ENCODE results near the gene GLYATL3. TPM values are rescaled to one million over a fixed set of nuclear protein-coding genes. Genes with fewer than 3 reads are reported as not detected.
"Not testable (repeated sequence)": the region's sequence is repeated elsewhere in the genome, so short reads cannot be mapped to it uniquely, and the experiment has no call there.

Gene GLYATL3
- not detected for total RNA-seq

GRCh38 chr6:49499623-49500022 lies at the start of gene GLYATL3:
GLYATL3 (plus strand) TSS chr6:49499923; CDS start chr6:49511991, 12,068 bp downstream.
- ATAC-seq (replicated peaks) = no peak
- Mint-ChIP-seq H3K9me3 (no peaks in the 10 kb centered on the region), H3K36me3 (ENCODE audit: low read depth) (no peaks in the 10 kb centered on the region), H3K4me1 (no peaks in the 10 kb centered on the region), H3K4me3 (no peak within 1 kb of the TSS), H3K27me3 (no peaks in the 10 kb centered on the region), H3K27ac (no peak within 1 kb of the TSS)

- H3K27ac Mint-ChIP-seq = no peak overlapping the region
- no peak for ATAC-seq (replicated peaks)
- no peak overlapping the region for H3K4me3 Mint-ChIP-seq
- no peaks in the 10 kb centered on the region for H3K4me1 Mint-ChIP-seq
- H3K9me3 Mint-ChIP-seq = no peaks in the 10 kb centered on the region
- H3K36me3 Mint-ChIP-seq (ENCODE audit: low read depth) = peaks cover 80% of the 10 kb centered on the region
- H3K27me3 Mint-ChIP-seq = no peaks in the 10 kb centered on the region
Measured at GRCh38 chr6:49453221-49453620, 46.5 kb upstream of the GLYATL3 start.

GRCh38 chr6:49454787-49455709 lies 44.7 kb upstream of the GLYATL3 start:
- no peak overlapping the region for H3K4me3 Mint-ChIP-seq
- peaks cover 6% of the 10 kb centered on the region for H3K4me1 Mint-ChIP-seq
- no peak for ATAC-seq (replicated peaks)
- H3K27ac Mint-ChIP-seq = no peak overlapping the region
- H3K27me3 Mint-ChIP-seq = no peaks in the 10 kb centered on the region
- no peaks in the 10 kb centered on the region for H3K9me3 Mint-ChIP-seq
- H3K36me3 Mint-ChIP-seq (ENCODE audit: low read depth) = peaks cover 80% of the 10 kb centered on the region

- H3K27ac Mint-ChIP-seq = no peak overlapping the region
- H3K4me1 Mint-ChIP-seq = peaks cover 13% of the 10 kb centered on the region
- H3K4me3 Mint-ChIP-seq = no peak overlapping the region
- H3K36me3 Mint-ChIP-seq (ENCODE audit: low read depth) = peaks cover 62% of the 10 kb centered on the region
- H3K9me3 Mint-ChIP-seq = no peaks in the 10 kb centered on the region
- no peak for ATAC-seq (replicated peaks)
- H3K27me3 Mint-ChIP-seq = no peaks in the 10 kb centered on the region
Measured at GRCh38 chr6:49457771-49458170, 42.0 kb upstream of the GLYATL3 start.

- Mint-ChIP-seq H3K27me3 (no peaks in the 10 kb centered on the region), H3K36me3 (ENCODE audit: low read depth) (peaks cover 41% of the 10 kb centered on the region), H3K27ac (peak overlapping the region; percentile 93), H3K9me3 (no peaks in the 10 kb centered on the region), H3K4me3 (peak overlapping the region; percentile 95), H3K4me1 (peaks cover 24% of the 10 kb centered on the region)
- ATAC-seq (replicated peaks) = no peak
Measured at GRCh38 chr6:49462071-49462470, 37.7 kb upstream of the GLYATL3 start.

GRCh38 chr6:49462599-49462926 lies 37.2 kb upstream of the GLYATL3 start:
- Mint-ChIP-seq H3K4me3 (peak overlapping the region; percentile 95), H3K27me3 (no peaks in the 10 kb centered on the region), H3K4me1 (peaks cover 24% of the 10 kb centered on the region), H3K27ac (peak overlapping the region; percentile 93), H3K36me3 (ENCODE audit: low read depth) (peaks cover 36% of the 10 kb centered on the region), H3K9me3 (no peaks in the 10 kb centered on the region)
- peak; percentile 9 for ATAC-seq (replicated peaks)

- peak; percentile 97 for ATAC-seq (replicated peaks)
- Mint-ChIP-seq H3K27me3 (no peaks in the 10 kb centered on the region), H3K27ac (peak within 1 kb of the TSS; percentile 93), H3K36me3 (ENCODE audit: low read depth) (peaks cover 31% of the 10 kb centered on the region), H3K4me1 (peaks cover 24% of the 10 kb centered on the region), H3K9me3 (no peaks in the 10 kb centered on the region), H3K4me3 (peak within 1 kb of the TSS; percentile 95)
Measured at GRCh38 chr6:49462927-49463611, 36.7 kb upstream of the GLYATL3 start, which contains the start of the genes CENPQ and MMUT. CENPQ (plus strand) TSS chr6:49463370; CDS start chr6:49470177, 6,807 bp downstream. MMUT (minus strand) TSS chr6:49463253; CDS start chr6:49459466, 3,787 bp downstream.

GRCh38 chr6:49463612-49463967 lies 36.1 kb upstream of the GLYATL3 start:
- no peaks in the 10 kb centered on the region for H3K9me3 Mint-ChIP-seq
- peak overlapping the region; percentile 95 for H3K4me3 Mint-ChIP-seq
- H3K27me3 Mint-ChIP-seq = no peaks in the 10 kb centered on the region
- peaks cover 26% of the 10 kb centered on the region for H3K36me3 Mint-ChIP-seq (ENCODE audit: low read depth)
- peaks cover 24% of the 10 kb centered on the region for H3K4me1 Mint-ChIP-seq
- peak overlapping the region; percentile 93 for H3K27ac Mint-ChIP-seq
- peak; percentile 6 for ATAC-seq (replicated peaks)

GRCh38 chr6:49464691-49465090 lies 35.0 kb upstream of the GLYATL3 start:
- peaks cover 18% of the 10 kb centered on the region for H3K4me1 Mint-ChIP-seq
- peaks cover 20% of the 10 kb centered on the region for H3K36me3 Mint-ChIP-seq (ENCODE audit: low read depth)
- H3K9me3 Mint-ChIP-seq = no peaks in the 10 kb centered on the region
- H3K27me3 Mint-ChIP-seq = no peaks in the 10 kb centered on the region
- peak overlapping the region; percentile 95 for H3K4me3 Mint-ChIP-seq
- no peak overlapping the region for H3K27ac Mint-ChIP-seq
- ATAC-seq (replicated peaks) = no peak

- Mint-ChIP-seq H3K4me1 (peaks cover 11% of the 10 kb centered on the region), H3K4me3 (no peak overlapping the region), H3K36me3 (ENCODE audit: low read depth) (peaks cover 38% of the 10 kb centered on the region), H3K9me3 (no peaks in the 10 kb centered on the region), H3K27me3 (no peaks in the 10 kb centered on the region), H3K27ac (no peak overlapping the region)
- ATAC-seq (replicated peaks) = no peak
Measured at GRCh38 chr6:49468042-49468441, 31.7 kb upstream of the GLYATL3 start.

- peaks cover 48% of the 10 kb centered on the region for H3K36me3 Mint-ChIP-seq (ENCODE audit: low read depth)
- not testable (repeated sequence) for H3K4me1 Mint-ChIP-seq; H3K9me3 Mint-ChIP-seq; H3K27ac Mint-ChIP-seq; H3K27me3 Mint-ChIP-seq; ATAC-seq (replicated peaks); H3K4me3 Mint-ChIP-seq
Measured at GRCh38 chr6:49476564-49476963, 23.2 kb upstream of the GLYATL3 start.

- no peak overlapping the region for H3K27ac Mint-ChIP-seq
Measured at GRCh38 chr6:49479308-49479970, 20.3 kb upstream of the GLYATL3 start.

GRCh38 chr6:49481846-49482245 lies 17.9 kb upstream of the GLYATL3 start:
- peaks cover 21% of the 10 kb centered on the region for H3K36me3 Mint-ChIP-seq (ENCODE audit: low read depth)
- not testable (repeated sequence) for H3K4me1 Mint-ChIP-seq; H3K9me3 Mint-ChIP-seq; H3K27me3 Mint-ChIP-seq; H3K4me3 Mint-ChIP-seq; ATAC-seq (replicated peaks); H3K27ac Mint-ChIP-seq

More at GRCh38 chr6:49479308-49479970, 20.3 kb upstream of the GLYATL3 start:
- no peaks in the 10 kb centered on the region for H3K9me3 Mint-ChIP-seq
- peaks cover 20% of the 10 kb centered on the region for H3K36me3 Mint-ChIP-seq (ENCODE audit: low read depth)
- no peak for ATAC-seq (replicated peaks)
- no peak overlapping the region for H3K4me3 Mint-ChIP-seq
- no peaks in the 10 kb centered on the region for H3K27me3 Mint-ChIP-seq
- peaks cover 3% of the 10 kb centered on the region for H3K4me1 Mint-ChIP-seq

- not testable (repeated sequence) for ATAC-seq (replicated peaks); H3K4me3 Mint-ChIP-seq; H3K27me3 Mint-ChIP-seq; H3K4me1 Mint-ChIP-seq; H3K27ac Mint-ChIP-seq; H3K9me3 Mint-ChIP-seq
- peaks cover 28% of the 10 kb centered on the region for H3K36me3 Mint-ChIP-seq (ENCODE audit: low read depth)
Measured at GRCh38 chr6:49483380-49483779, 16.3 kb upstream of the GLYATL3 start.

Data from activated T-helper 17 cell treated with anti-CD3 and anti-CD28 coated beads, Interleukin-2, amount 50 U/mL, for 72 hours (primary cell).